Hematopoietic multipotent progenitor cell treated with erythropoietin and hydrocortisone succinate and interleukin-3 and kit ligand, for 6 days (in vitro differentiated cells): Measurements from ENCODE around the gene CMIP.

Source experiments
- DNase-seq: peaks from one replicate; pipeline ENCODE4 v3.0.0-alpha.2; 2015

Gene CMIP

GRCh38 chr16:81464279-81464678 is 19.7 kb downstream of the CMIP start:
- DNase-seq, result no peak

GRCh38 chr16:81465375-81465943 is 20.9 kb downstream of the CMIP start:
- DNase-seq, result no peak

DNA sequence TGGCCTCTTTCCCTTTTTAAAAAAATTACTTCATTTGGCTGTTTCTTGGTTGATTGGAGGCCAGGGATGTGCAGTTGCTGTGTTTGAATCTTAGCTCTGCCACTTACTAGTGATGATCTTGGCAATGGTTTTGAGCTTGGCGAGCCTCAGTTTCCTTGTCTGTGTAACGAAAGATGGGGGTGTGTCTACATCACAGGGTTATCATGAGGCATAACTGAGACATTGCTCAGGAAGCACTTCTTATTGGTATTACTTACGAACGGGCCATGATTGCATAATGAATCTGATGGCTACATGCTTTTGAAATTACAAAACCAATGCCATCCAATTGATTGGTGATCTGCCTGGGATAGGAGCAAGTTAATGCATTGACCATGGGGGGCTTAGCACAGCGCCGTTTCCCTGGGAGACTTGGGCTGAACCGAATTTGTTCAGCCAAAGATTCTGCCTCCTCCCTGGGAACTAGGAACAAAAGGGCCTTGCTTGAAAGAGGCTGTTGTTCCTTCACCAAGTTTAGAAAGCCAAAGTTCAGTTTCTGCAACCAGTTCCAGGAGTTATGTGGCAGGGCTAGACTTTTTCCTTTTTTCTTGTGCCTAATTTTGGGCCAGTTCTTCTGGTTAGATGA is 21.9 kb downstream of the CMIP start:
- DNase-seq, result no peak

- no peak for DNase-seq
Observed at GRCh38 chr16:81467072-81467471, 22.5 kb downstream of the CMIP start.

DNA sequence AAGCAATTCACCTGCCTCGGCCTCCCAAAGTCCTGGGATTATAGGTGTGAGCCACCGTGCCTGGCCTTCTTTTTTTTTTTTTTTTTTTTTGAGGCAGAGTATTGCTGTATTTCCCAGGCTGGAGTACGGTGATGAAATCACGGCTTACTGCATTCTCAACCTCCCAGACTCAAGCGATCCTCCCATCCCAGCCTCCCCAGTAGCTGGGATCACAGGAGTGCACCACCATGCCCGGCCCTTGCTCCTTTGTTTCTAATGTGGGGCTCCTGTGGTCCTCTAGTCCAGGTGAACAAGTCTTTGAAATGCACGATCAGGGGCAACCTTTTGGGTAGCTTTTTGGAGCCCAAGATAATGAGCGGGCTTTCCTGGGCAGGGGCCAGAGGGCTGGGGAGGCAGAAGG is 23.2 kb downstream of the CMIP start:
- DNase-seq, result no peak

DNA sequence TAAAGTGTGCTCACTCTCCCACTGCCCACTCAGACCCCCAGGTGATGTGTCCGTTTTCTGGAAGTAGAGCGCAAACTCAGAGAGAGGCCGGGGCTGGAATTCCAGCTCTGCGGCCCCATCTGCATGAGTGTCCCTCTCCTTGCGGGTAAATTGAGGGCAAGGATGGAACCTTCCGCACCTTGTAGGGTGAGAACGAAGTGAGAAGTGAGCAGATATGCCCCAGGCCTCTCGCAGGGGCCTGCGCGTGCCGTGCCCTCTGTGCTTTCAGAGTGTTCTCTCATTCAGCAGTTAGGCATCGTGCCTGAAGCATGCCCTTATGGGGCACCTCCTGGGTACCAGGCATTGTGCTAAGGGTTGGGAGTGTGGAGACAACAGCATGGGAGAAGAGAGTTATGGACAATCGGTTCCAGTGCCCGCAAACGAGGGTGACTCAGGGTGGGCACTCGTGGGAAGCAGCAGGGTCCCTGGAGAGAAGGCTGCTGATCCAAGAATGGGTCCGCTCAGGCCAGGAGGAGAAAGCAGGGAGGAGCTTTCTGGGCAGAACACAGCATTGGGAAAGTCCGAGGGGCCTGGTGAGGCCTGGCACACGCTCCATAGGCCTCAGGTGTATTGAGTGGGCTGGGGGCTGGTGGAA is 23.8 kb downstream of the CMIP start:
- no peak for DNase-seq

GRCh38 chr16:81469183-81469677 is 24.6 kb downstream of the CMIP start:
- DNase-seq, result peak; percentile 63

GRCh38 chr16:81469710-81470535 is 25.3 kb downstream of the CMIP start:
- DNase-seq, result peak; percentile 83

- no peak for DNase-seq
Observed at GRCh38 chr16:81470796-81471636, 26.4 kb downstream of the CMIP start.

- DNase-seq, result no peak
Observed at GRCh38 chr16:81471882-81472281, 27.3 kb downstream of the CMIP start.

DNA sequence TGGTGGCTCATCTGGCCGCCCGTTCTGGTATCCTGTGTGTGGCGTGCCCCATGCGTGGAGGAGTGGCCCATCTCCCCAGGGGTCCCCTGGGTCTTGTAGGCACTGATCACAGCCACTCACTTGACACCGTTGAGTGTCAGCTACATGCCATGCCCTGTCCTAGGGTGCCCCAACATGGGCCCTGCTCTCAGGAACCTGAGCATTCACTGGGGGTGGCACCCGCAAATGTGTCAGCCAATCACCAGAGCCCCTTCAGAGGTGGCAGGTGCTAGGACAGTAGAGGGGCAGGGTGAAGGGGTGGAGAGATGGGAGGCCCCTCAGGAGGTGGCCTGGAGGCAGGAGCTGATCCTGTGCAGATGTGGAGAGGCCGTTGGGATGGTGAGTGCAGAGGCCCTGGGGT is 27.8 kb downstream of the CMIP start:
- no peak for DNase-seq

DNA sequence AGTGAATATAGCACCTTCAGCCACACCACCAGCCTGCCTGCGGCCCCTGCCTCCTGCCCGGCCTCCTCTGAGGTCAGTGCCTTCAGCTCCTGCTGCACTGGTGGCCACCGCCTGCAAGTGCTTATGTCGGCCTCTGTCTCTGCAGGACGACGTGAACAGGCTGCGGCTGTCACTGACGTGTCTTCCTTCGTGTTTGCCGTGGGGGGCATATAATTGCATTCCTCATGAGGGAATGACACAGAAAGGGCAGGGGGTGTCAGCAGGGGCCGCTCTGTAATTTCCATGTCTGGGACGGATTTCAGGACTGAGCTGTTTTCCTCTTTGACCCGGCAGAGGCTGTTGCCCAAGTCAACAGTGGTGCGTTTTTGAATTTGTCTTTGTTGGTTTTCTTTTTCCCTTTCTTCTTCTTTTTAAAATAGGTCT is 28.5 kb downstream of the CMIP start:
- no peak for DNase-seq

DNA sequence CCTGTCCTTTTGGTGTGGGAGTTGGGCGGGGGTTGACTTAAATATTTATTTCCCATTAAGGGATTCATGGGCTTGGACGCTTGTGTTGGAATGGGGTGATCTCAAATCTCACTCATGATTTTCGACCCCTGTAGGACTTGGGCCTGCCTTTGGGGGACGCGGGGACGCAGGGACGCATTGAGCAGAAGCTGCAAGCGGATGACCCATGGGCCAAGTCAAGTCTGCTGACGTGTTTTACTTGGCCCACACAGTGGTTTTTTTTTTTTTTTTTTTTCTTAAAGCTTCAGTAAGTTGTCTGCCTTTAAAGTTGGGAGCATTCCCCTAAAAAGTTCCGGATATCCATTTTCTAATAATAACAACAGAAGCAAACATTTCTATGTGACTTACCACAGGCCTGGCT is 28.9 kb downstream of the CMIP start:
- no peak for DNase-seq

DNA sequence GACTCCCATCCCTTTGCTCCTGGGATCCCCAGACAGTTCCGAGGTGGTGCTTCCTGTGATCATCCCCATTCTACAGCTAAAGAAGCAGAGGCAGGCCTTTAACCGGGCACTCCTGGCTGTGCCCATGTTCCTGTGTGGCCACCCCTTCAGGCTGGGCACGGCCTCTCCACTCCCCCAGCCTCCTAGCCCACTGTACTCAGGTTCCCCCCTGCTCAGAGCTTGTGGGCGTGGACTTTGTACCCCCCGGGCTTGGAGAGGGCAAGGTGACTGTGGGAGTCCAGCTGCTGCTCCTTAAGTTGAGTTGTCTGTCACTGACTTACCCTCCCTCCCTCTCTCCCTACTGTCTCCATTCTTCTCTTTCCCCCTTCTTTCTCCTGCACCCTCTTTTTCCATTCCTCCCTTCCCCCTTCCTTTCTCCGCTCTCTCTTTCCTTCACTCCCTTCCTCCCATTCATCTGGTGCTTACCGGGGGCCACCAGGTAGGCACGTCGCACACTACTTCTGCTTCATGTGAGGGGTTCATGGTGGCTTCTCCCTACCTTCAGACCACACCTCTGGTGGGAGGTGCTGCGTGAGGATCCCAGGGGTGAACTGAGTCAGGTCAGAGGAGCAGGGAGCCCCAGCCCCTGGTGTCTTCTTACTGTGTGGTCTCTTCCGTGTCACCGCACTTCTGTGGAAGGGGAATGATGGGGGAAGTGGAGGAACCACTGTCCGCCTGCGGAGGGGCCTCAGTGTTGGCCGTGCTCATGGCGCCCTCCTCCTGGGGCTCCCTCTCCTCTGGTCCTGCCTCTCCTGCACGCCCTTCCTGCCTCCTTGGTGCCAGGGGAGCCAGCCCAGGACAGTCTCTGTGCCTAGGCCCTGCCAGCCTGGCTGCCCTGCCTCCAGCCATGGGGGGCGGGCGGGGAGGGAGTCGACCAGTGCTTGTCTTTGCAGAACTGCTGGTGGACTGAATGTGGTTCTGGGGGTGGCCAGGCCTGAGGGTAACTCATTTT is 29.7 kb downstream of the CMIP start:
- DNase-seq, result no peak

DNA sequence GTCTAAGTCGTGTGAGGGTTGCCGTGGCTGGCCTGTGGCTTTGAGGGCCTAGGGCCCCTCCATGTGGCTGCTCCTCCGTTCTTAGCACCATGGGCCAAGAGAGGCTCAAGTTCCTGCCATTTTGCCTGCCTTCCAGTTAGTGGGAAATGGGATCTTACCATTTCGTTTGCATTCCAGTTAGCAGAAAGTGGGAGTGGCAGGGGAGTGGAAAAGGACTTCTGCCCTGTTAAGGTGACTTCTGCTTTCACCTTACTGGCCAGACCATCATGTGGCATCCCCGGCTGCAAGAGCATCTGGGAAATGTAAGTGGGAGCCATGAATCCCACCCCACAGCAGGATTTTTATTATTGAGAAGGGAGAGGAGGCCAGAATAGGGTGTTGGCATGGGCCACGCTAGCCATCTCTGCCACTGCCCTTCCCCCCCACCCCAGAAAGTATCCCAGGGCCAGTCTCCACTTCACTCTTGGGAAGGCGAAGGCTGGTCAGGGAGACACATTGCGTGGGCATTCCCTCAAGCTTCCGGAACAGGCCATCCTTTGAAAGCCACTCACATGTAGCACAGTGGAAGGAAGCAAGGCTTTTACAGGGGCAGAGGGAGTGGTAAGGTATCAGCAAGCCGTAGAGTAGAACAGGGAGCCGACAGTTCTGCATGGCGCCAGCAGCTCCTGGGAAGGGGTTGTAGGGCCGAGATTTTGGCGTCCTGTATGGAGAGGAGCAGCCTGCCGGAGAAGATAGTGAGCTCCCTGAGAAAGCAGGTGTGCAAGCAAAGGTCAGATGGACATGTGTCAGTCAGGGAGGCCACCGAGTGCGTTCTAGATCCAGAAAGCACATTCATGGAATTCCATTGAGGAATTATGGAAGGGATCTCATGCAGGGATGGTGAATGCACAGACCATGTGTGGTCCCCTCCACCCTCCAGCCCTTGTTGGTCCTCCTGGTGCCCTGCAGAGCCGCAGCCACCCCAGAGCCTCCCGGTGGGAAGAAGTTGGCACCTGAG is 33.4 kb downstream of the CMIP start:
- no peak for DNase-seq

DNA sequence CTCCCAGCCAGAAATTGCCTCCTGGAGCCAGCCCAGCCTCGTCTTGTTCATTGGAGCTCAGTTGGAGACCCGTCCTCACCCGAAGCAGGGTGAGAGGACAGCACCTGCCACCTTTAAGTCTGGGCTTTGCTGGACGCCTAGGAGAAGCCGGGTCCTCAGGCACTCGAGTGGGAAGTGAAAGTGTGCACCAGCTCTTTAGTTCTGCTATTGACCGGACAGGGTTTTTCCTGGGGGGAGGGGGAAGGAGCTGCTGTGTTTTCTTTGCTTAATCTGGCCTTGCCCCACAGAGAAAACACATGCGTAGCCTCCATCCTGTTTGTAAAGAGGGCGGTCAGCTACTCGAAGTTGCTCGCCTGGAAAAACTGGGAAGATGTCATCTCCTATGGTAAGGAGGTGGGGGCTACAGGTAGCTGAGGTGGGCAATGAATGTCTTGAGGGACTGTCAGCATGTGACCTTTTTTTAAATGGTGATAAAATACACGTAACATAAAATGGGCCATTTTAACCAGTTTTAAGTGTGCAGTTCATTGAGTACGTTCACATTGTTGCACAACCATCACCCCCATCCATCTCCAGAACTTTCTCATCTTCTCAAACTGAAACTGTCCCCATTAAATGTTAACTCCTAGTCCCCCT is 34.4 kb downstream of the CMIP start:
- DNase-seq, result peak; percentile 70

- no peak for DNase-seq
Observed at GRCh38 chr16:81480606-81481206, 36.1 kb downstream of the CMIP start.

GRCh38 chr16:81481207-81481821 is 36.7 kb downstream of the CMIP start:
- DNase-seq, result peak; percentile 92
